ENCODE data around the gene NDC1.

GRCh38 chr1:53834776-53835175, 3.3 kb downstream of the NDC1 start:
- TF ChIP-seq, protein P1, sequence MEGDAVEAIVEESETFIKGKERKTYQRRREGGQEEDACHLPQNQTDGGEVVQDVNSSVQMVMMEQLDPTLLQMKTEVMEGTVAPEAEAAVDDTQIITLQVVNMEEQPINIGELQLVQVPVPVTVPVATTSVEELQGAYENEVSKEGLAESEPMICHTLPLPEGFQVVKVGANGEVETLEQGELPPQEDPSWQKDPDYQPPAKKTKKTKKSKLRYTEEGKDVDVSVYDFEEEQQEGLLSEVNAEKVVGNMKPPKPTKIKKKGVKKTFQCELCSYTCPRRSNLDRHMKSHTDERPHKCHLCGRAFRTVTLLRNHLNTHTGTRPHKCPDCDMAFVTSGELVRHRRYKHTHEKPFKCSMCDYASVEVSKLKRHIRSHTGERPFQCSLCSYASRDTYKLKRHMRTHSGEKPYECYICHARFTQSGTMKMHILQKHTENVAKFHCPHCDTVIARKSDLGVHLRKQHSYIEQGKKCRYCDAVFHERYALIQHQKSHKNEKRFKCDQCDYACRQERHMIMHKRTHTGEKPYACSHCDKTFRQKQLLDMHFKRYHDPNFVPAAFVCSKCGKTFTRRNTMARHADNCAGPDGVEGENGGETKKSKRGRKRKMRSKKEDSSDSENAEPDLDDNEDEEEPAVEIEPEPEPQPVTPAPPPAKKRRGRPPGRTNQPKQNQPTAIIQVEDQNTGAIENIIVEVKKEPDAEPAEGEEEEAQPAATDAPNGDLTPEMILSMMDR (IDR thresholded peaks at IDR 0.05 in 8 of 11, conservative IDR thresholded peaks at IDR 0.05 in 3 of 11): no peak
- TF ChIP-seq POLR2A (IDR thresholded peaks at IDR 0.05) (no peak), POLR2AphosphoS5 (IDR thresholded peaks at IDR 0.05) (no peak)

Data from spleen (tissue), 7 donors.